Caco-2 (cell line): ENCODE measurements around the gene FOXD3. TPM values are rescaled to one million over a fixed set of nuclear protein-coding genes. Genes with fewer than 3 reads are reported as not detected.

Experiments used
- BruUV-seq: library from RNA; stranded (reverse); fragments of 400-500 nt; replicated peaks from 2 replicates; lab custom pipeline; 2021; lab: Mats Ljungman, UMichigan
- CTCF ChIA-PET: fragments of 300-600 bp; sonication (Branson Sonifier 250); formaldehyde crosslinking; loops from one replicate; lab custom pipeline; 2022; ENCODE audit warnings: antibody characterized with exemption; lab: Charles Lee
- POLR2A ChIA-PET: fragments of 300-600 bp; sonication (Branson Sonifier 250); formaldehyde crosslinking; loops from one replicate; lab custom pipeline; 2022; ENCODE audit warnings: antibody characterized with exemption; lab: Charles Lee
- DNase-seq, 2 experiments: peaks; one replicate each; pipeline versions ENCODE4 v3.0.0 to v3.0.0-alpha.2; 2020 to 2022
- H3K27me3 ChIP-seq: replicated peaks from 2 replicates; pipeline ENCODE4 v1.6.0; 2011; ENCODE audit warnings: low read length; ENCODE audit not compliant: control insufficient read depth, insufficient read depth
- H3K36me3 ChIP-seq: 2 replicates; pipeline ENCODE4 v1.5.1; 2011; ENCODE audit warnings: low read length; ENCODE audit not compliant: control insufficient read depth, insufficient read depth
- H3K4me1 ChIP-seq: fragments of 250-450 bp; sonication (Bioruptor Pico); 2 replicates; pipeline ENCODE4 v1.5.1; 2020; ENCODE audit warnings: mild to moderate bottlenecking
- H3K4me3 ChIP-seq: 2 replicates; pipeline ENCODE4 v1.5.1; 2011; ENCODE audit warnings: low read depth, mild to moderate bottlenecking, control low read depth, low read length
- H3K9me3 ChIP-seq: fragments of 250-450 bp; sonication (Bioruptor Pico); 2 replicates; pipeline ENCODE4 v1.5.1; 2020; ENCODE audit warnings: mild to moderate bottlenecking, moderate library complexity
- H3K27ac Mint-ChIP-seq: one replicate; pipeline ENCODE4 v1.8.0; 2022; ENCODE audit warnings: mixed read lengths; ENCODE audit not compliant: unreplicated experiment
- H3K27me3 Mint-ChIP-seq: one replicate; pipeline ENCODE4 v1.8.0; 2022; ENCODE audit warnings: mixed read lengths; ENCODE audit not compliant: insufficient read depth, unreplicated experiment
- H3K36me3 Mint-ChIP-seq: one replicate; pipeline ENCODE4 v1.8.0; 2022; ENCODE audit warnings: mild to moderate bottlenecking, mixed read lengths; ENCODE audit not compliant: insufficient read depth, unreplicated experiment
- H3K4me1 Mint-ChIP-seq: one replicate; pipeline ENCODE4 v1.8.0; 2022; ENCODE audit warnings: low read depth, mixed read lengths; ENCODE audit not compliant: unreplicated experiment
- H3K4me3 Mint-ChIP-seq: one replicate; pipeline ENCODE4 v1.8.0; 2022; ENCODE audit warnings: mild to moderate bottlenecking, moderate library complexity, mixed read lengths; ENCODE audit not compliant: unreplicated experiment
- H3K9me3 Mint-ChIP-seq: one replicate; pipeline ENCODE4 v1.8.0; 2022; ENCODE audit warnings: mixed read lengths; ENCODE audit not compliant: unreplicated experiment
- intact Hi-C: fragments of 100-400 bp; cut with micrococcal nuclease; formaldehyde crosslinking; loops from one replicate; pipeline ENCODE4 v1.10.0; 2022; ENCODE audit not compliant: unreplicated experiment
- total RNA-seq: library from RNA; stranded (reverse); gene quantifications from 2 replicates; pipeline ENCODE4 v1.2.3, GENCODE V29; 2022
- TF ChIP-seq, protein P1 (sequence below), 2 experiments: fragments of 200-600 bp in 1 of 2; IDR thresholded peaks; 1 replicate in 1 of 2; 2 replicates in 1 of 2; pipeline versions ENCODE4 v1.5.1 to v1.8.0; 2011 to 2022; ENCODE audit warnings: antibody characterized with exemption in 1 of 2, control low read depth in 1 of 2, inconsistent platforms in 1 of 2, low read depth in 1 of 2, low read length in 1 of 2, mild to moderate bottlenecking in 1 of 2, moderate library complexity in 1 of 2; ENCODE audit not compliant: insufficient read depth in 1 of 2, severe bottlenecking in 1 of 2, unreplicated experiment in 1 of 2

The FOXD3 gene
- total RNA-seq, 1 experiment from 2014 or later: not detected

DNA sequence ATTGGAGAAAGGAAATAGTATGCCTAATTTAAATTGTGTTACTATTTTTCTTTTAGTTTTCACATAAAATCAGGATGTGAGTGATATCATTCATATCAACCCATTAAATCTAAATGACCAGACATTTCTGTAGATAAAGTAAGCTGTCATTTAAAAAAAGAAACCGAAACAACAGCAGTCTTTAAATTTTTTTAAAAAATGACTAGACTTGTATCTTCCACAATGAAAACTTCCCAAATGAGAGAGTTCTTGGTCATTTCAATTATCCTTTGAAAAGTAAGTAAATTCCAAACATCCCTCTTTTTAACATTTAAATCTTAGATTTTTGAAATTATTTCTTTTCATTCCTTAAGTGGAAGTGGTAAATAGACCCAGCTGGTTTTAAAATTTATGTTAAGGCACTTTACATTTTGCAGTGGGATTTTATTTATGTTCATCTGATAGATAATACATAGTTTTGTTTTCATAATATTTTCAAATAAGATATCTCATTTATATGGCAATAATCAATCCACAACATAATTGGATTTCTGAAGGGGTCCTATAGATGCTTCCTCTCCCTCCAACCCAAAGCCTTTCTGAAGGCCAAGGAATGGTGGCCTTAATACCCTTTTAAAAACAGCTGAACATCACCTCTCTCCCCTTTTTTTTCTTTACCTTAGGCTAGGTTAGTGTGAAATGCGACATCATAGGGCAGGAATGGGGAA, 3.1 kb downstream of the FOXD3 start:
- no TSS peak for BruUV-seq
- ChIA-PET POLR2A (no interaction called here), CTCF (no interaction called here)
- H3K9me3 ChIP-seq: no peaks in the 10 kb centered on the region
- H3K4me3 ChIP-seq: no peak overlapping the region
- TF ChIP-seq, protein P1, sequence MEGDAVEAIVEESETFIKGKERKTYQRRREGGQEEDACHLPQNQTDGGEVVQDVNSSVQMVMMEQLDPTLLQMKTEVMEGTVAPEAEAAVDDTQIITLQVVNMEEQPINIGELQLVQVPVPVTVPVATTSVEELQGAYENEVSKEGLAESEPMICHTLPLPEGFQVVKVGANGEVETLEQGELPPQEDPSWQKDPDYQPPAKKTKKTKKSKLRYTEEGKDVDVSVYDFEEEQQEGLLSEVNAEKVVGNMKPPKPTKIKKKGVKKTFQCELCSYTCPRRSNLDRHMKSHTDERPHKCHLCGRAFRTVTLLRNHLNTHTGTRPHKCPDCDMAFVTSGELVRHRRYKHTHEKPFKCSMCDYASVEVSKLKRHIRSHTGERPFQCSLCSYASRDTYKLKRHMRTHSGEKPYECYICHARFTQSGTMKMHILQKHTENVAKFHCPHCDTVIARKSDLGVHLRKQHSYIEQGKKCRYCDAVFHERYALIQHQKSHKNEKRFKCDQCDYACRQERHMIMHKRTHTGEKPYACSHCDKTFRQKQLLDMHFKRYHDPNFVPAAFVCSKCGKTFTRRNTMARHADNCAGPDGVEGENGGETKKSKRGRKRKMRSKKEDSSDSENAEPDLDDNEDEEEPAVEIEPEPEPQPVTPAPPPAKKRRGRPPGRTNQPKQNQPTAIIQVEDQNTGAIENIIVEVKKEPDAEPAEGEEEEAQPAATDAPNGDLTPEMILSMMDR (IDR thresholded peaks at IDR 0.05; ENCODE audit: insufficient read depth in 1 of 2, low read depth in 1 of 2, low read length in 1 of 2, severe bottlenecking in 1 of 2, unreplicated experiment in 1 of 2): no peak
- no peaks in the 10 kb centered on the region for H3K36me3 ChIP-seq
- no peaks in the 10 kb centered on the region for H3K36me3 Mint-ChIP-seq
- H3K9me3 Mint-ChIP-seq: no peaks in the 10 kb centered on the region
- no peak overlapping the region for H3K4me3 Mint-ChIP-seq
- H3K27ac Mint-ChIP-seq: no peak overlapping the region
- H3K4me1 ChIP-seq: no peaks in the 10 kb centered on the region
- no peaks in the 10 kb centered on the region for H3K27me3 ChIP-seq
- intact Hi-C loops: loop anchor here (5.0 to 10.0 kb wide), 2 partner anchors 42 to 209 kb away; partner anchors contain the start of gene ALG6
- H3K4me1 Mint-ChIP-seq: no peaks in the 10 kb centered on the region
- DNase-seq: no peak
- H3K27me3 Mint-ChIP-seq: peaks cover 38% of the 10 kb centered on the region

DNA sequence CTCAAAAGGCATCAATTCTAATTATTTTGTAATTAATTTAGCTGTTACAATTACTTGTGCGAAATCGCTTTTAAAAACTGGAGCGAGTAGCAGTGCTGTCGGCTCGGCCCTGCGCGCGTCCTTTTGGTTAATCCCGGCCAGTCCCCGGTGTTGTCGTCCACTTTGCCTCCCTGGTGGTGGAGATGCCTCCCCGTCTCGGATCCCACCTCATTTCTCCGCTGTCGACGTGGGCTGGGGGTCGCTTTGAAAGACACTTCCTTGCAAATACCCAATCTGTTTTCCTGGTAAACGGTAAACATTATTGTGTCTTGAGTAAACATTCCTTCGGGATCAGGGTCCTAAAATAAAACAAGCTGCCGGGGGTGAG, 3.7 kb downstream of the FOXD3 start:
- H3K4me1 ChIP-seq: no peaks in the 10 kb centered on the region
- no TSS peak for BruUV-seq
- H3K9me3 ChIP-seq: no peaks in the 10 kb centered on the region
- Mint-ChIP-seq H3K27me3 (peaks cover 43% of the 10 kb centered on the region), H3K4me1 (no peaks in the 10 kb centered on the region), H3K4me3 (no peak overlapping the region), H3K27ac (no peak overlapping the region), H3K36me3 (no peaks in the 10 kb centered on the region), H3K9me3 (no peaks in the 10 kb centered on the region)
- DNase-seq: no peak
- no peaks in the 10 kb centered on the region for H3K27me3 ChIP-seq
- intact Hi-C loops: loop anchor here (2.0 to 10.0 kb wide), 3 partner anchors 41 to 209 kb away; partner anchors contain the start of gene ALG6
- POLR2A ChIA-PET: no interaction called here
- CTCF ChIA-PET: no interaction called here
- TF ChIP-seq, protein P1 (IDR thresholded peaks at IDR 0.05; ENCODE audit: insufficient read depth in 1 of 2, low read depth in 1 of 2, low read length in 1 of 2, severe bottlenecking in 1 of 2, unreplicated experiment in 1 of 2): no peak
- no peak overlapping the region for H3K4me3 ChIP-seq
- H3K36me3 ChIP-seq: no peaks in the 10 kb centered on the region

DNA sequence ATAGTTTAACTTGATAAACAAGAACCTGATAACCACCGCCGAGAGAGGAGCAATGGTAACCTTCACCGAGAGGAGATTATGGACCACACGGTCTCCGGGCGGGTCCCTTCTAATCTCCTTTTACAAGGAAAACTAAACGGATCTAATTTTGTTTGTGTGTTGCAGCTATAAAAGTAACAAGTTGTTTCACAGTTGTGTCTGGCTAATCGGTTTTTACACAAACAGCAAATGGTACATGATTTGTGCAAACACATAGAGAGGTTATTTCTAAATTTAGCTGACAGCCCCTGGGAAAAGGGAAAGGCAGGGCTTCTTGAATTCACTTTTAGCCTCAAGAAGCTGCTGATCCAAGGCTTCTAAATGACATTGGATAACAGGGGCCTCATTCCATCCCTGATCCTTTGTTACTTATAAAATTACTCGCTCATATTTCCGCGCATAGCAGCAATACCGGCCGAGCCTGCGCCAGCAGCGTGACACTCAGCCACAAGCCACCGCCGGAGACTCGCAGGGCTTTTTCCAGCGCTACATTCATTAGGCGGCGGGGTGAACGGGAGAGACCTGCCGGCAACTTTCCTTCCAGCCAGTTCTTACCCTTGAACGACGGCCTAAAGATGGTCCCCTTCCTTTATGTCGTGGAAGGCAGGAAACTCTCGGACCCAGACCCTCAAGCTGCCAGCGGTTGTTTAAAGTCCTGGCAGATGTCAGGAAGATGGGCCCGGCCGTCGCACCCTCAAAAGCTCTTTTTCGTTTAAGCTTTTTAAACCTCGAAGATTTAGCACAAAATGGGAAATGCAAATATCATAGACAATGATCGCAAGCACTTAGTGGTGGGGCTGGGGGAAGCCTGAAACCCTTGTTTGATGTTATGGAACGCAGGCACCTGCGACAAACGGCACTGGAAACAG, 4.4 kb downstream of the FOXD3 start:
- ChIA-PET POLR2A (no interaction called here), CTCF (no interaction called here)
- Mint-ChIP-seq H3K36me3 (no peaks in the 10 kb centered on the region), H3K9me3 (no peaks in the 10 kb centered on the region), H3K4me1 (no peaks in the 10 kb centered on the region), H3K27me3 (peaks cover 37% of the 10 kb centered on the region), H3K4me3 (no peak overlapping the region), H3K27ac (no peak overlapping the region)
- no peak for DNase-seq
- Histone ChIP-seq H3K9me3 (no peaks in the 10 kb centered on the region), H3K36me3 (no peaks in the 10 kb centered on the region), H3K27me3 (no peaks in the 10 kb centered on the region), H3K4me3 (no peak overlapping the region), H3K4me1 (no peaks in the 10 kb centered on the region)
- intact Hi-C loops: loop anchor here (2.0 to 10.0 kb wide), 3 partner anchors 41 to 208 kb away; partner anchors contain the start of gene ALG6
- no TSS peak for BruUV-seq
- TF ChIP-seq, protein P1 (IDR thresholded peaks at IDR 0.05; ENCODE audit: insufficient read depth in 1 of 2, low read depth in 1 of 2, low read length in 1 of 2, severe bottlenecking in 1 of 2, unreplicated experiment in 1 of 2): no peak
